Measurements from ENCODE around the gene MAD1L1.

- TF ChIP-seq ZNF24 (tag by site-specific recombination; IDR thresholded peaks at IDR 0.05), result no peak
- no peak for TF ChIP-seq ZNF514 (tag by site-specific recombination; IDR thresholded peaks at IDR 0.05)
- no peak for TF ChIP-seq YY1 (tag by site-specific recombination; IDR thresholded peaks at IDR 0.05)
- TF ChIP-seq, protein P1, sequence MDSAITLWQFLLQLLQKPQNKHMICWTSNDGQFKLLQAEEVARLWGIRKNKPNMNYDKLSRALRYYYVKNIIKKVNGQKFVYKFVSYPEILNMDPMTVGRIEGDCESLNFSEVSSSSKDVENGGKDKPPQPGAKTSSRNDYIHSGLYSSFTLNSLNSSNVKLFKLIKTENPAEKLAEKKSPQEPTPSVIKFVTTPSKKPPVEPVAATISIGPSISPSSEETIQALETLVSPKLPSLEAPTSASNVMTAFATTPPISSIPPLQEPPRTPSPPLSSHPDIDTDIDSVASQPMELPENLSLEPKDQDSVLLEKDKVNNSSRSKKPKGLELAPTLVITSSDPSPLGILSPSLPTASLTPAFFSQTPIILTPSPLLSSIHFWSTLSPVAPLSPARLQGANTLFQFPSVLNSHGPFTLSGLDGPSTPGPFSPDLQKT (IDR thresholded peaks at IDR 0.05; ENCODE audit: borderline replicate concordance, low read depth, low read length), result no peak
- no peak for TF ChIP-seq ZSCAN18 (tag by site-specific recombination; IDR thresholded peaks at IDR 0.05)
- no peak for TF ChIP-seq CTCF (tag by site-specific recombination; IDR thresholded peaks at IDR 0.05)
- TF ChIP-seq ZBTB8A (tag by site-specific recombination; IDR thresholded peaks at IDR 0.05), result no peak
- TF ChIP-seq ZNF132 (tag by site-specific recombination; IDR thresholded peaks at IDR 0.05; ENCODE audit: borderline replicate concordance), result no peak
- TF ChIP-seq SP3 (tag by site-specific recombination; IDR thresholded peaks at IDR 0.05), result no peak
- no peak for TF ChIP-seq ZNF18 (tag by site-specific recombination; IDR thresholded peaks at IDR 0.05)
- TF ChIP-seq, protein P2, sequence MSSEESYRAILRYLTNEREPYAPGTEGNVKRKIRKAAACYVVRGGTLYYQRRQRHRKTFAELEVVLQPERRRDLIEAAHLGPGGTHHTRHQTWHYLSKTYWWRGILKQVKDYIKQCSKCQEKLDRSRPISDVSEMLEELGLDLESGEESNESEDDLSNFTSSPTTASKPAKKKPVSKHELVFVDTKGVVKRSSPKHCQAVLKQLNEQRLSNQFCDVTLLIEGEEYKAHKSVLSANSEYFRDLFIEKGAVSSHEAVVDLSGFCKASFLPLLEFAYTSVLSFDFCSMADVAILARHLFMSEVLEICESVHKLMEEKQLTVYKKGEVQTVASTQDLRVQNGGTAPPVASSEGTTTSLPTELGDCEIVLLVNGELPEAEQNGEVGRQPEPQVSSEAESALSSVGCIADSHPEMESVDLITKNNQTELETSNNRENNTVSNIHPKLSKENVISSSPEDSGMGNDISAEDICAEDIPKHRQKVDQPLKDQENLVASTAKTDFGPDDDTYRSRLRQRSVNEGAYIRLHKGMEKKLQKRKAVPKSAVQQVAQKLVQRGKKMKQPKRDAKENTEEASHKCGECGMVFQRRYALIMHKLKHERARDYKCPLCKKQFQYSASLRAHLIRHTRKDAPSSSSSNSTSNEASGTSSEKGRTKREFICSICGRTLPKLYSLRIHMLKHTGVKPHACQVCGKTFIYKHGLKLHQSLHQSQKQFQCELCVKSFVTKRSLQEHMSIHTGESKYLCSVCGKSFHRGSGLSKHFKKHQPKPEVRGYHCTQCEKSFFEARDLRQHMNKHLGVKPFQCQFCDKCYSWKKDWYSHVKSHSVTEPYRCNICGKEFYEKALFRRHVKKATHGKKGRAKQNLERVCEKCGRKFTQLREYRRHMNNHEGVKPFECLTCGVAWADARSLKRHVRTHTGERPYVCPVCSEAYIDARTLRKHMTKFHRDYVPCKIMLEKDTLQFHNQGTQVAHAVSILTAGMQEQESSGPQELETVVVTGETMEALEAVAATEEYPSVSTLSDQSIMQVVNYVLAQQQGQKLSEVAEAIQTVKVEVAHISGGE (tag by site-specific recombination; conservative IDR thresholded peaks at IDR 0.05; ENCODE audit: low read depth), result no peak
These were observed 212.8 kb downstream of the MAD1L1 start for GRCh38 chr7:2019711-2020511.

Data from HEK293 (cell line).